Dermis blood vessel endothelial cell (primary cell): ENCODE measurements around the gene PHRF1. TPM values are rescaled to one million over a fixed set of nuclear protein-coding genes. Genes with fewer than 3 reads are reported as not detected.

Experiments used
- DNase-seq: peaks from one replicate; pipeline ENCODE4 v3.0.0; 2010
- total RNA-seq: library from RNA; depleted of rRNA; stranded (reverse); fragments of >200 nt; gene quantifications from 2 replicates; pipeline ENCODE4 v1.2.3, GENCODE V29; 2014

The PHRF1 gene
- total RNA-seq, 1 donor from 2014 or later, result 27.7 TPM

GRCh38 chr11:537622-538430, 38.4 kb upstream of the PHRF1 start:
- DNase-seq, result no peak

- no peak for DNase-seq
These were observed 37.7 kb upstream of the PHRF1 start for GRCh38 chr11:538431-539051.

DNA sequence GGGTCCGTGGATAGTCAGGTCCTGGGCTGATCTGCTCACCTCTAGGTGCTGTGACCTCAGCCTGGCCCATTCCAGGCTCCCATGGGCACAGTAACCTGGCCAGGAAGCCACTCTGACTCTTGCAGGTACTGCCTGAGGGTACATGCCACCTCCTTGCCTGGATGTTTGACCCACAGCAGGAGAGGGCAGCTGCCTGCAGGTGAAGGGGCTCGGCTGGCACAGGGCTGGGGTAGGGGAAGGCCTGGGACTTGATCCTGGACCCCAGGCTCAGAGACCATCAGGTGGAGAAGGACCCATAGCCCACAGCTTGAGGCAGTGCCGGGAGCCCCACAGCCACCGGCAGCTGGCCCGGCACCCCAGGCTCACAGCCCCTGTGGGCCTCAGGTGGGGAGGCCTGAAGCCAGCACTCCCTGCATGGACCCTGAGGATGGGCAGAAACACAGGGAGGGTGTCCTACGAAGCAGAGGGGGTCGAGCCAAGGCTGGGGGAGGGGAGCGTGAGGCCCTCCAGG, 36.2 kb upstream of the PHRF1 start:
- DNase-seq, result no peak

- DNase-seq, result no peak
These were observed 35.5 kb upstream of the PHRF1 start for GRCh38 chr11:540583-541432.

- DNase-seq, result no peak
These were observed 34.8 kb upstream of the PHRF1 start for GRCh38 chr11:541433-541885.

DNA sequence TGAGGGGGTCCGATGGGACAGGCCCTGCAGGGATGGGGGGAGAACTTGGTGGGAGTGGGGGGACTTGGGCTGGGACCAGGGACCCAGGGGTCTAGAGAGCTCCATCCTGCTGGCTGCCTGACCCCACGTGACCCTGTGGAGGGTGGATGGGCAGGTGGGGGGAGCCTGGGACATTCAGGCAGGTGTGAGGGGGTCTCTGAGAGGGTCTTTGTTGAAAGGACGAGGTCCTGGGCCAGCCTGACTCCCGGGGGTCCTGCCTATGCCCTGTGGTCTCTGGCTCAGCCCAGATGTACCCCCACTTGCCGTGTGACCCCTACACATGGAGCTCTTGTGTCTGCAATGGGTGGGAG, 31.5 kb upstream of the PHRF1 start:
- no peak for DNase-seq

DNA sequence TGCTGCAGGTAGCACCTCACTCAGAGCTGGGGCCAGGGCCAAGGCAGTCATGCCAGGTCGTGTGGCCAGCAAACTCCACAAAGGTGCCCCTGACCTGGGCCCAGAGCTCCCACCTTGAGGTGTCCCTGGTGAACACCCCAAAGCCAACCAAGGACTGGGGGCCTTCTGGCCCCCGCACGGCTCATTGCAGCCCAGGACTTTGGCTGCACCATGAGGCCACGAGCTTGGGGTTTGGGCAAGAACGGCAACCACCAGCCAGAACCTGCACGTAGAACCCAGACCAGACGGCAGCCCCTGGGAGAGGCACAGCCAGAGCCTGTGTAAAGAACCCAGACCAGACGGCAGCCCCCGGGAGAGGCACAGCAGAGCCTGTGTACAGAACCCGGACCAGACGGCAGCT, 31.1 kb upstream of the PHRF1 start:
- no peak for DNase-seq

GRCh38 chr11:548700-549603, 27.3 kb upstream of the PHRF1 start:
- DNase-seq, result peak; percentile 24

DNA sequence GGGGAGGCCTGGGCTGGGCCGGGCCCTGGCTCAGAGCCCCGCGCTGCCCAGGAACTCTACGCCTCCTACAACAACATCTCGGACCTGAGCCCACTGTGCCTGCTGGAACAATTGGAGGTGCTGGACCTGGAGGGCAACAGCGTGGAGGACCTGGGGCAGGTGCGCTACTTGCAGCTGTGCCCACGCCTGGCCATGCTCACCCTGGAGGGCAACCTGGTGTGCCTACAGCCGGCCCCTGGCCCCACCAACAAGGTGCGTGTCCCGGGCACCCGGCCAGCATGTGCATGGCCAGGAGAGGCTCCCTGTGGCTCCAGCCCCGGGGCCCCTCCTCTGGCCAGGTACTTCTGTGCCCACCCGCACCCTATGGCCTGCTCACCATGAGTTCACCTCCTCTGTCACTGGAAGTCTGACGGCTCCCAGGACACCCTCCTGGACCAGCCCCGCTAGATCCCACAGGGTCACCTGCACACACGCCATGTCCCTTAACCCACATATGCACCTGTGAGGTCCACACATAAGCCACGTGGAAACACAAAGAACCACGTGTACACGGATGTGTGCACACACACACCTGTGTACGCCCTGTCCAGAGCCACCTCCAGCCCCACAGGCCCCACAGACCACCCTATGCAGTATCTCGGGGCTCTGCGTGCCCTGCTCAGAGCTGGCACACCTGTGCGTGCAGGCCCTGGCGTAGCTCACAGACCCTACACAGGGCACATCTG, 26.1 kb upstream of the PHRF1 start:
- DNase-seq, result no peak

DNA sequence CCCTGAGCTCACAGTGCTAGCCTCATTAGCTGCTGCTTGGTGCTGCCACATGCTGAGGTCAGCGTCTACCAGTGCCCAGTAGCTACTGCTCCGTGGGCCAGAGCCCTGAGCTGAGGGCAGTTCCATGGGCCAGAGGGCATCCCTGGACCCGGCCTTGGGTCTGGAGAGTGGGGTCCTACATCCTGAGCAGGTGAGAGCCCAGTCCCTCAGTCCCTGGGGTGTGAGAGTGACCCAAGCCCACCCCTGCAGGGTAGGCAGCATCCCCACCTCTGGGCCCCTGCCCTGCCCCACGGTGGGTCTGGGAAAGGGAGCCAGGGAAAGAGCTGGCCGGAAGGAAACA, 25.6 kb upstream of the PHRF1 start:
- DNase-seq, result no peak

GRCh38 chr11:551131-551530, 25.1 kb upstream of the PHRF1 start:
- DNase-seq, result no peak

DNA sequence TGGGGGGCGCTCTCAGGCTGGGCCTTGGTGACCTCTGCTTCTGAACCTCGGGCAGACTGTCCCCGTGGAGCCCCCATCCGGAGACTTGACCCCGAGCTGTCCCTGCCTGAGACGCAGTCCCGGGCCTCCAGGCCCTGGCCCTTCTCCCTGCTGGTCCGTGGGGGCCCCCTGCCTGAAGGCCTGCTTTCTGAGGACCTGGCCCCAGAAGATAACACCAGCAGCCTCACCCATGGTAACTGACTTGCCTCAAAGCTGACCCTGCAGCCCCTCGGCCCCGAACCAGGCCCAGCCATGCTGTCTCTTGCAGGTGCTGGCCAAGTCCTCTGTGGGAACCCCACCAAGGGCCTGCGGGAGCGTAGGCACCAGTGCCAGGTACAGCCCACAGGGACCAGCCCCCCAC, 24.7 kb upstream of the PHRF1 start:
- no peak for DNase-seq

DNA sequence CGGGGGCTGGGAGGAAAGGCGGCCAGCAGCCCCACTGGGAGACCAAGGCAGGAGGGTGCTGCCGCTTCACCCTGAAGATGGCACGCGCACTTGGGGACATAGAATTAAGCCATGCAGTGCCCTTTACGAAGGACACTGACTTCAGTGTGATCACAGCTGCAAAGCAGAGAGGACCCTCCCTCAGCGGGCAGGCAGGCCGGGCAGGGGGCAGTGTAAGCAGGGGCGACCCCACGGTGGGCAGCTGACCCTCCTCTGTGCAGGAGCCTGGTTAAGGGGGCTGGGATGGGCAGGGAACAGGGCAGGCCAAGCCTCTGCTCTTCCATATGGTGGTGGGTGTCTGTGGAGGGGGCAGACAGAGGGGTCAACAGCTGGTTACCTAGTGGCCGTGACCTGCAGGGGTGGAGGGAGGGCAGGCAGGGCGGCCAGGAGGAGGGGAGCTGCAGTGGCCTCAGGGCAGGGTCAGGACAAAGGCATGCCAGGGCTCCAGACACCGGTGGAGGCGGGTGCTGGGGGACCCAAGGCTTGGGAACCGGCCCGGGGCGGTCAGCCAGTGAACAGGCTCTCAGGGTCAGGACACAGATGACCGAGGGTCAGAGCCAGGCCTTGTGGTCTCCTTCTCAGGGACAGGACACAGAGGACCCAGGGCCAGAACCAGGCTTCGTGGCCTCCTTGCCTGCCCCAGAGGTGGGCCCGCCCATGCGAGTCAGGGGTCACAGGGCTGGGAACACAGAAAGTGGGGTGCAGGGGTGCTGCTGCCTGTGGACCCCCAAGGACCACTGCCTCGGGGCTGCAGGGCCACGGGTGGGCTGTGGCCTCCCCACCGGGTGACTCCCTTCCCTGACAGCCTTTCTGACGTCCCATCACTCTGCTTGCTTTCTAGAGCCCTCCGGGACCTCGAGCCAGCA, 22.9 kb upstream of the PHRF1 start:
- DNase-seq, result no peak

DNA sequence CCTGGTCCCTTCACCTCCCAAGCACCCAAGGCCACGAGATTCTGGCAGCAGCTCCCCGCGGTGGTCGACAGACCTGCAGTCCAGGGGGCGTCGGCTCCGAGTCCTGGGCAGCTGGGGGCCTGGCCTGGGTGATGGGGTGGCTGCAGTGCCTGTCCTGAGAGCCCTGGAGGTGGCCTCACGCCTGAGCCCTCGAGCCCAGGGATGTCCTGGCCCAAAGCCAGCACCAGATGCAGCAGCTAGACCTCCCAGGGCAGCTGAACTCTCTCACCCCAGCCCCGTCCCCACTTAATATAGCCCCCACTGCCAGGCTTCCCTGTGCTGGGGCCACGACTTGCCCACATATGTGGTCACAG, 22.3 kb upstream of the PHRF1 start:
- no peak for DNase-seq

- DNase-seq, result peak; percentile 53
These were observed 21.6 kb upstream of the PHRF1 start for GRCh38 chr11:554428-555226.

DNA sequence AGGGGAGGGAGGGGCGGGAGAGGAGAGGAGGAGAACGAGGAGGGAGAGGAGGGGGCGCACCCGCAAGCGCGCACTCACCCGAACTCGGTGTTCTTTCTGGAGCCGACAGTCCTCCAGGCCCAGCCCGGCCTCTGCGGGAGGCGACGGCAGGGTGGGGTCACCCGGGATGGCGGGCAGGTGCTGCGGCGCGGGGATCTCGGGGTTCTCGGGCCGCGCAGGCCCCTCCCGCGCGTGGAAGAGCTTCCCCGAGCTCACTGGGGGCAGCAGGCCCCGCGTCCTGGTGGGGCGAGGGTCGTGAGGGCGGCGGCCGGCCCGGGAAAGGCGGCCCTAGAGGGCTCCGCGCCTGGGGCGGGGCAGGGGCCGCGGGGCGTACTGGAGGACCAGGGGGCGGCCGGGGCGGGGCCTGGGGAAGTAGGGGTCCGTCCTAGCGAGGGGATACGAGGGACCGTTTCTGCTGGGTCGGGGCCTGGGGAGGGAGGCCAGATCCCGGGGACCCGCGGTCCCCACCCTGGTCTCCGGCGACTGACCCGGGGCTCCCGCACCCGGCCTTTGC, 21.0 kb upstream of the PHRF1 start:
- no peak for DNase-seq

DNA sequence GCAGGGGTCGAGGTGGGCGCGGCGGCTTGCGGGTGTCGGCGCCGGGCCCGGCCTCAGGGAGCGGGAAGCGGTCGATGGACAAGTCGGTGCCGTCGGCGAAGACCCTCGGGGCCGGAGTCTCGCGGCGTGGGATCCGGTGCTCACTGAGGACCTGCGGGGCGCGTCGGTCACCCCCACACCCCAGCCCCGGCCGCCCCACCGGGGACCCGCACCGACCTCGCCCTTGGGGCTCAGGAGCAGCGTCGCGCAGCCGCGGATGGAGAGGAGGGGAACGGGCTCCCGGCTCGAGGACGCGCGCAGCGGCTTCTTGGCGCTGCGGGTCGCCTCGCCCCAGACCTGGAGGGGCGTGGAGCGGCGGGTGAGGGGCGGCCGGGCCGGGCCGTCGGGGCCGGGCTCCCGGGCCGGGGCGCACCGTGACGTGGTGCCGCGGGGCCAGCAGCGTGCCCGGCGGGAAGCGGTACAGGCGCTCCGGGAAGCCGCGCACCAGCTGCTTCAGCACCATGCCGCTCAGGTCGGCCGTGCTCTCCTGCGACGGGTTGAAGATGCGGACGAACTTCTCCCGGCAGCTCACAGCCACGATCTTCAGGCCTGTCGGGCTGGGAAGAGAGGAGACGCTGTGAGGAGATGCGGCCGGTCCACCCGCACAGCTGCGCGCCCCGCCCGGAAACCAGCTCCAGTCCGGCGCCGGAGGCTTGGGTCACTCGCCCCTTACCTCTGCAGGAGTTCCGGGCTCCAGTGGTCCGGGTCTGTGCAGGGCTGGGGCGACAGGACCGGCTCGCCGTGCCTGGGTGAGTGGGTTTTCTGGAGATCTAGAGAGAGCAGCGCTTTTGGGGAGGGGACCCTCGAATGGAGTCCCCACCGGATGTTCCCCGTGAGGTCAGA, 20.2 kb upstream of the PHRF1 start:
- DNase-seq, result peak; percentile 28

DNA sequence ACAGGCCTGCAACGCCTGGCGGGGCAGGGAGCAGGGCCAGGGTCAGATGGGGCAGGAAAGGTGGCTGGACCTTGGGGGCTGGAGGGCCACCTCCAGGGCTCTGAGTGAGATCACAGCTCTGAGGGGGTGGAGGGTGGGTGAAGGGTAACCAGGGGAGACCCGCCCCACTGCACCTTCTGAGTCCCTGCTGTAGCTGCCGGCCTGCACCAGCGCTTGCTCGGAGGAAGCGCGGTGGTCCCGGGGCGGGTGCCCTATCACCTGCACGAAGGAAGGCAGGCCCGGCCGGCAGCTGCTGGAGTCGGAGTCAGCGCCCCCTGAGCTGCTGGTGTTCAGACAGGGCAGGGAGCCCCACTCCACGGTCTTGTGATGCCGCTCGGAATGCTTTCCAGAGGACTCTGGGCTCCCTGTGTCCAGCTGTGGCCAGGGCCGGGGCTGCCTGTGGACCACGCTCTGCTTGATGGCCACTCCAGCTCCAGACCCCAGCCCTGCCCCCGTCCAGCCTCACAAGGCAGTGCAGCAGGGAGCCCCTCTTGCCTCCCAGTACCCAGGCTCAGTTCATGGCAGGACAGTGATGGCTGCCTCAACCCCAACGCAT, 19.5 kb upstream of the PHRF1 start:
- no peak for DNase-seq
